Stomach (tissue), 9 donors: ENCODE measurements around the gene STAG3. TPM values are rescaled to one million over a fixed set of nuclear protein-coding genes. Genes with fewer than 3 reads are reported as not detected.

Source experiments
- DNase-seq, 2 donors: peaks; one replicate each; pipeline versions ENCODE4 v3.0.0 to v3.0.0-alpha.2; 2013 to 2019
- H3K27ac ChIP-seq, 5 donors: fragments of 200-600 bp in 4 of 5; sonication (generic) in 4 of 5; one replicate each; pipeline ENCODE4 v1.5.1; 2013 to 2019; ENCODE audit warnings: mild to moderate bottlenecking in 1 of 5, moderate library complexity in 1 of 5
- H3K27me3 ChIP-seq, 3 donors: fragments of 200-600 bp; sonication (generic); one replicate each; pipeline ENCODE4 v1.5.1; 2017 to 2019; ENCODE audit warnings: mixed run types in 1 of 3
- H3K36me3 ChIP-seq, 4 donors: fragments of 200-600 bp; sonication (generic); 1 replicate in 3 of 4; 2 replicates in 1 of 4; pipeline ENCODE4 v1.5.1; 2016 to 2019
- H3K4me1 ChIP-seq, 4 donors: fragments of 200-600 bp; sonication (generic); one replicate each; pipeline ENCODE4 v1.5.1; 2016 to 2019
- H3K4me3 ChIP-seq, 4 donors: fragments of 200-600 bp; sonication (generic) in 3 of 4; one replicate each; pipeline ENCODE4 v1.5.1; 2016 to 2019; ENCODE audit warnings: mild to moderate bottlenecking in 1 of 4
- H3K9me3 ChIP-seq, 4 donors: fragments of 200-600 bp; sonication (generic); one replicate each; pipeline ENCODE4 v1.5.1; 2016 to 2019
- EP300 ChIP-seq: sonication (generic); formaldehyde crosslinking; IDR thresholded peaks from one replicate; pipeline ENCODE4 v1.6.1; 2017; ENCODE audit warnings: antibody characterized with exemption
- POLR2A ChIP-seq, 4 donors: fragments of 450-650 bp; IDR thresholded peaks; one replicate each; pipeline ENCODE4 v1.6.1; 2016; ENCODE audit warnings: antibody characterized with exemption in 4 of 4, control low read depth in 2 of 4, mild to moderate bottlenecking in 1 of 4, moderate library complexity in 1 of 4
- POLR2AphosphoS5 ChIP-seq, 3 donors: sonication (generic); formaldehyde crosslinking; IDR thresholded peaks; one replicate each; pipeline ENCODE4 v1.6.1; 2016; ENCODE audit warnings: antibody characterized with exemption in 3 of 3
- WGBS, 5 donors: extraction: QIAGEN DNeasy Blood & Tissue Kit in 3 of 5; methylation state at CpG; one replicate each; pipeline versions ENCODE4 v1.1.5 to v1.1.7; 2013 to 2018; 5-methylcytosine and 5-hydroxymethylcytosine counted together
- intact Hi-C: fragments of 100-400 bp; cut with DNase I; formaldehyde crosslinking; loops from one replicate; pipeline ENCODE4 v1.15.1; 2023; ENCODE audit warnings: low total_unique reads
- polyA plus RNA-seq, 3 donors: library from polyadenylated mRNA; stranded (reverse); fragments of 200-250 nt; gene quantifications; one replicate each; pipeline ENCODE4 v1.2.3, GENCODE V29; 2013
- total RNA-seq, 5 donors: library from RNA; depleted of rRNA; stranded (reverse); fragments of >200 nt; gene quantifications; one replicate each; pipeline versions ENCODE4 v1.1.0 to v1.2.3, GENCODE V29; 2014 to 2016
- TF ChIP-seq, protein P1 (sequence below), 7 experiments: fragments of 450-650 bp in 4 of 7; fragments of 200-600 bp in 3 of 7; sonication (generic) in 3 of 7; IDR thresholded peaks; one replicate each; pipeline ENCODE4 v1.5.1; 2016 to 2019; ENCODE audit warnings: antibody characterized with exemption in 7 of 7, control low read depth in 2 of 7, mild to moderate bottlenecking in 1 of 7
- donor health status: healthy with polysubstance abuse.
- donor health status: Bipolar disorder and iron deficiency.
- donor health status: healthy.

Gene STAG3
- total and polyA plus RNA-seq, 8 donors: 0.50 to 8.8 (median 1.2) TPM; not detected in 4

DNA sequence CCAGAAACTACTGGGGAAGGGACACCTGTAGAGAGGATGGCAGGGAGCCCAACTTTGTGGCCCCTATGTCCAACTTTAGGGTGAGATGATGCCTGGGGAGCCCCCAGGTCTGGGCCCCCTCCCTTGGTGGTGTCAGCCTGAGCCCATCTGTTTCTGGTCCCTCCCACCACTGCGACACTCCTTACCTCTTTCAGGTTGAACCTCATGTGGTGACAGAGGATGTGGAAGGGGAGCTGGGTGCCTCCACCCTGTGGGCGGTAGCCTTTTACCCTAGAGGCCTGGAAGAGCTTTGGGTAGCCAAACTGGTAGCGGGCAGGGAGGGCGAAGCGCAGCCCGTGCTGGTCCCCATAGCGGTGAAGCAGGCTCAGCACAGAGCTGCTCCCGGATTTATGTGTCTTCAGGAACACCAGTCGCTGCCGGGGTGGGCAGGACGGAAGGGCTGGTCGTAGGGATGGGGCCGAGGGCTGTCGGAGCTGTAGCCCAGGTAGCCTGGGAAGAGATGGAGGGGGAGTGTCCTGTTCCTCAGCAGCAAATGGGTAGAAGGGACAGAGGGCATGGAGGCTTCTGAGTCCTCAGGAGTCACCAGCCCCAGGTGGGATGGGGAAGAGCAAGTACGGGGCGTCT is 11.3 kb upstream of the STAG3 start:
- Histone ChIP-seq H3K4me1 (peaks cover 22 to 38% (median 26%) of the 10 kb centered on the region in 4 donors), H3K4me3 (no peak overlapping the region), H3K36me3 (no peaks in the 10 kb centered on the region), H3K9me3 (no peaks in the 10 kb centered on the region), H3K27ac (no peak overlapping the region), H3K27me3 (peaks cover 3 to 61% (median 14%) of the 10 kb centered on the region in 3 donors)
- WGBS, 5 donors: 68 to 83% (median 76%) methylated on average over 16 of the region's 16 CpGs
- no peak for TF ChIP-seq POLR2A (IDR thresholded peaks at IDR 0.05)
- TF ChIP-seq POLR2AphosphoS5 (IDR thresholded peaks at IDR 0.05): no peak
- TF ChIP-seq EP300: no peak
- TF ChIP-seq, protein P1, sequence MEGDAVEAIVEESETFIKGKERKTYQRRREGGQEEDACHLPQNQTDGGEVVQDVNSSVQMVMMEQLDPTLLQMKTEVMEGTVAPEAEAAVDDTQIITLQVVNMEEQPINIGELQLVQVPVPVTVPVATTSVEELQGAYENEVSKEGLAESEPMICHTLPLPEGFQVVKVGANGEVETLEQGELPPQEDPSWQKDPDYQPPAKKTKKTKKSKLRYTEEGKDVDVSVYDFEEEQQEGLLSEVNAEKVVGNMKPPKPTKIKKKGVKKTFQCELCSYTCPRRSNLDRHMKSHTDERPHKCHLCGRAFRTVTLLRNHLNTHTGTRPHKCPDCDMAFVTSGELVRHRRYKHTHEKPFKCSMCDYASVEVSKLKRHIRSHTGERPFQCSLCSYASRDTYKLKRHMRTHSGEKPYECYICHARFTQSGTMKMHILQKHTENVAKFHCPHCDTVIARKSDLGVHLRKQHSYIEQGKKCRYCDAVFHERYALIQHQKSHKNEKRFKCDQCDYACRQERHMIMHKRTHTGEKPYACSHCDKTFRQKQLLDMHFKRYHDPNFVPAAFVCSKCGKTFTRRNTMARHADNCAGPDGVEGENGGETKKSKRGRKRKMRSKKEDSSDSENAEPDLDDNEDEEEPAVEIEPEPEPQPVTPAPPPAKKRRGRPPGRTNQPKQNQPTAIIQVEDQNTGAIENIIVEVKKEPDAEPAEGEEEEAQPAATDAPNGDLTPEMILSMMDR (IDR thresholded peaks at IDR 0.05): no peak
- no peak for DNase-seq
- intact Hi-C loops: no loop called here

DNA sequence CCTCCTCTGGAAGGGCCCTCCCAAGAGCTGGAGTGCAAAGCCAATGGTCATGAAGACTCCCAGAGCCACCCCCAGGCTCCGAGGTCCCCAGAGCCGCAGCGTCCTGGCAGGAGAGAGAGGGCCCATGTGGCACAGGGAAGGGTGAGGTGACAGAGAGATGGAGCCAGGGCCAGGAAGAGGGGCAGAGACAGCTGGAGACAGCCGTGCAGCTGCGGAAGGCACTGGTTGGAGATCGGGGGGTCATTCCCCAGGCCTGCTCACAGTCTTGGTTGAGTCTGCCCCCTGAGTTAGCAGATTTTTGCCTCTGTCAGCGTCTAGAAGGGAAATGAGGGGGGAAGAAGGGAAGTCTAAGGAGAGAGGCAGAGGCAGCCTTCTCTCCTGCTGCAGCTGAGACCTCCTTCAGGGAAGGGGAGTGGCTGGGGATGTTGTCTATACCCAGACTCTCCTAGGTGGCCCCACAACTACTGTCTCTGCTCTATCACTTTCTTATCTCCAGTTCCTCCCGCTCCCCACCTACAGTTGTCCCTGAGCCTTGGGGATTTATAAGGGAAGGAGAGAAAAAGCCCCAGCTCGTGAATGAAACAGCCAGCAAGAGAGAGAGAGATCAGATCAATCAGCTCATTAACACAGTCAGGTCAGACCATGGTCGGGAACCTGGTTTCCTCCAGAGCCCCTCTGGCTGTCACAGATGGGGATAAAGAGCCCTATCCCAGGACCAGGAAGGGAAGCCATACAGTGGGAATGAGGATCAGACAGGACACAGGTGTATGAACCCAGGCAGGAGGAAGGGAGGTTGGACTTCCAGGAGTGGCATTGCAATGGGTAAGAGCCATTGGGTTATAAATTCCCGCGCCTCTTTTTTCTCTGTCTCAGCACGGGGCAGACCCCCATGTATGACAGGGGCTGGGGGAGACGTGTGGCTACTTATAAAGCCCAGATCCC is 10.5 kb upstream of the STAG3 start:
- peaks cover 9 to 69% (median 19%) of the 10 kb centered on the region in 3 donors for H3K27me3 ChIP-seq
- TF ChIP-seq, protein P1 (IDR thresholded peaks at IDR 0.05): no peak
- TF ChIP-seq POLR2A (IDR thresholded peaks at IDR 0.05) (no peak), EP300 (no peak), POLR2AphosphoS5 (IDR thresholded peaks at IDR 0.05) (no peak)
- H3K4me3 ChIP-seq: peak overlapping the region in 3 of 4 donors; percentile 45 to 53 (median 49)
- H3K4me1 ChIP-seq: peaks cover 26 to 45% (median 33%) of the 10 kb centered on the region in 4 donors
- WGBS, 5 donors: 43 to 55% (median 48%) methylated on average over 12 to 14 of the region's 14 CpGs
- intact Hi-C loops: no loop called here
- DNase-seq: no peak
- no peaks in the 10 kb centered on the region for H3K9me3 ChIP-seq
- no peaks in the 10 kb centered on the region for H3K36me3 ChIP-seq
- no peak overlapping the region for H3K27ac ChIP-seq

DNA sequence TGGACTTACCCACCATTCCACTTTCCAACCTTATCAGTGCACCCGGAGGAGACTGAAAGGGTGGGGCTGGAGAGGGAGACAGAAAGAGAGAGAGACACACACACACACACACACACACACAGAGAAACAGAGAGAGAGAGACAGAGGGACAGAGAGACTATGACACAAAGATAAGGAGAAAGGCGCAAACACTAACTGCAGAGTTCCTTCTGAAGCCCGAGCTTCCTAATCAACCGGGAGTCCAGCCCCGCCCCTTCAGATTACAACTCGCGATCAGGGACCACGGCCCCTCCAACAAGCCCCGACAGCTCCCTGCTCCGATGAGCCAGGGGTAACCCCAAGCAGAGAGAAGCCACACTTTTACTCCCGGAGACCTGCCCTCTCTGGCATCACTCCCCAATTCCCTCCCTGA is 9.8 kb upstream of the STAG3 start:
- Histone ChIP-seq H3K27me3 (peaks cover 9 to 74% (median 19%) of the 10 kb centered on the region in 3 donors), H3K9me3 (no peaks in the 10 kb centered on the region), H3K4me3 (peak overlapping the region; percentile 39 to 53 (median 47)), H3K4me1 (peaks cover 26 to 45% (median 33%) of the 10 kb centered on the region in 4 donors), H3K27ac (peak overlapping the region in 4 of 5 donors; percentile 9 to 67 (median 66)), H3K36me3 (no peaks in the 10 kb centered on the region)
- 1 to 9% (median 5%) methylated on average over 11 of the region's 11 CpGs for WGBS, 5 donors
- intact Hi-C loops: no loop called here
- TF ChIP-seq, protein P1 (IDR thresholded peaks at IDR 0.05): no peak
- TF ChIP-seq POLR2AphosphoS5 (IDR thresholded peaks at IDR 0.05) (no peak), EP300 (no peak), POLR2A (IDR thresholded peaks at IDR 0.05) (no peak)
- DNase-seq: peak in 1 of 2 donors; percentile 62

DNA sequence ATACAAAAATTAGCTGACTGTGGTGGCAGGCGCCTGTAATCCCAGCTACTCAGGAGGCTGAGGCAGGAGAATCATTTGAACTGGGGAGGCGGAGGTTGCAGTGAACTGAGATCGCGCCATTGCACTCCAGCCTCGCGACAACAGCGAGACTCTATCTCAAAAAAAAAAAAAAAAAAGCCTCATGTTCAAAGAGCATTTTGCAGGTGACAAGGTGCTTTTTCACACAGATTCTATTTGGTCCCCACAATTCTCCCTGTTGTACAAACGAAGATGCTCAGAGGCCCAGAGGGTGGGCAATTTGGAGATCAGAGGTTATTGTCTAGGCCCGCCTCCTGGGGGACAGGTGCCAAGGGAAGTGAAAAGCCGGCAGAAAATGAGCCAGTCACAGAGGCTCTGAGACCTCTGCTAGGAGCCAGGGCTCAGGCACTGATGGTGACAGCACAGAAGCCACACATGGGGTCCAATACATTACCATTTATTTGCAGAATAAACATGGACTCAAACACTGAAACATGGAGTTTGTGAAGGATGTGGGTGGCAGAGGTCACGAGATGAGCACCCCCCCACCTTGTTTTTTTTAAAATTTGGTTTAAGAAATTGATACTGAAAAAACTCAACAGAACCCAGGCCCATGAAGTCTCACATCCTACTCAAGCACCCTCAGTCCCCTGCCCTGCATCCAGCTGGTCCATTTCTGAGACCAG is 8.4 kb upstream of the STAG3 start:
- Histone ChIP-seq H3K27ac (no peak overlapping the region), H3K4me1 (peaks cover 26 to 45% (median 33%) of the 10 kb centered on the region in 4 donors), H3K36me3 (no peaks in the 10 kb centered on the region), H3K27me3 (peaks cover 9 to 79% (median 19%) of the 10 kb centered on the region in 3 donors), H3K9me3 (no peaks in the 10 kb centered on the region), H3K4me3 (no peak overlapping the region)
- TF ChIP-seq POLR2A (IDR thresholded peaks at IDR 0.05) (no peak), POLR2AphosphoS5 (IDR thresholded peaks at IDR 0.05) (no peak), EP300 (no peak)
- TF ChIP-seq, protein P1 (IDR thresholded peaks at IDR 0.05): no peak
- no peak for DNase-seq
- intact Hi-C loops: no loop called here
- 77 to 86% (median 82%) methylated on average over 11 of the region's 11 CpGs for WGBS, 5 donors
